Naive thymus-derived CD8-positive, alpha-beta T cell (primary cell): ENCODE measurements around the gene TAF4. TPM values are rescaled to one million over a fixed set of nuclear protein-coding genes. Genes with fewer than 3 reads are reported as not detected.
A peak's percentile ranks its signal among the peaks of the same experiment; 100 is the strongest.

Experiments used
- ATAC-seq, 2 donors: fragments of 150-1000 bp; cut with Tn5 transposase in 1 of 2; sonication (Bioruptor Pico), chemical (Tn5 transposase) in 1 of 2; 1 replicate in 1 of 2; 2 replicates in 1 of 2; pipeline ENCODE4 v1.10.0; 2021; ENCODE audit warnings: mild to moderate bottlenecking in 2 of 2, moderate library complexity in 2 of 2
- POLR2A ChIA-PET: fragments of 350-600 bp; sonication (Branson Sonifier 250); formaldehyde crosslinking; loops from one replicate; lab custom pipeline; 2021; ENCODE audit warnings: antibody characterized with exemption; lab: Charles Lee
- DNase-seq, 10 donors: peaks; one replicate each; pipeline versions ENCODE4 v3.0.0 to v3.0.0-alpha.2; 2020 to 2022
- H3K27ac Mint-ChIP-seq, 10 donors: one replicate each; pipeline ENCODE4 v1.8.0; 2020 to 2022; ENCODE audit warnings: mild to moderate bottlenecking in 10 of 10, mixed read lengths in 10 of 10, moderate library complexity in 4 of 10, inconsistent platforms in 1 of 10
- H3K27me3 Mint-ChIP-seq, 5 donors: one replicate each; pipeline ENCODE4 v1.8.0; 2021 to 2022; ENCODE audit warnings: mixed read lengths in 5 of 5
- H3K36me3 Mint-ChIP-seq, 3 donors: one replicate each; pipeline ENCODE4 v1.8.0; 2020 to 2022; ENCODE audit warnings: mixed read lengths in 3 of 3, mild to moderate bottlenecking in 2 of 3, inconsistent platforms in 1 of 3
- H3K4me1 Mint-ChIP-seq, 4 donors: one replicate each; pipeline ENCODE4 v1.8.0; 2021 to 2022; ENCODE audit warnings: mixed read lengths in 4 of 4
- H3K4me3 Mint-ChIP-seq, 10 donors: one replicate each; pipeline ENCODE4 v1.8.0; 2020 to 2022; ENCODE audit warnings: mild to moderate bottlenecking in 10 of 10, mixed read lengths in 10 of 10, moderate library complexity in 6 of 10, inconsistent platforms in 1 of 10
- H3K9me3 Mint-ChIP-seq, 9 donors: one replicate each; pipeline ENCODE4 v1.8.0; 2020 to 2022; ENCODE audit warnings: mixed read lengths in 9 of 9, mild to moderate bottlenecking in 3 of 9, inconsistent platforms in 1 of 9, moderate library complexity in 1 of 9
- polyA plus RNA-seq, 3 donors: library from polyadenylated mRNA; unstranded; fragments of 300-500 nt; fragmentation: Illumina TruSeq; gene quantifications; one replicate each; pipeline ENCODE4 v1.2.3, GENCODE V29; 2021
- total RNA-seq, 8 experiments: library from RNA in 2 of 8; stranded (reverse) in 2 of 8; gene quantifications; one replicate each; pipeline ENCODE4 v1.2.3 and lab custom pipeline; 2021 to 2026

The TAF4 gene
- total and polyA plus RNA-seq, 5 experiments from 2014 or later, result 0.31 to 41.5 (median 1.6) TPM

- POLR2A ChIA-PET, result no interaction called here
- Mint-ChIP-seq H3K27me3 (peaks cover 0 to 9% (median 6%) of the 10 kb centered on the region in 5 donors), H3K4me3 (no peak overlapping the region), H3K9me3 (no peaks in the 10 kb centered on the region), H3K36me3 (no peaks in the 10 kb centered on the region), H3K27ac (no peak overlapping the region), H3K4me1 (peaks cover 0 to 2% (median 0%) of the 10 kb centered on the region in 4 donors)
- DNase-seq (no peak), ATAC-seq (no peak)
These were observed 129.6 kb downstream of the TAF4 start for GRCh38 chr20:61935926-61936700.

- peaks cover 0 to 2% (median 0%) of the 10 kb centered on the region in 4 donors for H3K4me1 Mint-ChIP-seq
- no peak overlapping the region for H3K4me3 Mint-ChIP-seq
- no peaks in the 10 kb centered on the region for H3K9me3 Mint-ChIP-seq
- ATAC-seq (no peak), DNase-seq (peak in 1 of 10 donors; percentile 45)
- H3K27me3 Mint-ChIP-seq, result peaks cover 0 to 9% (median 6%) of the 10 kb centered on the region in 5 donors
- no peak overlapping the region for H3K27ac Mint-ChIP-seq
- H3K36me3 Mint-ChIP-seq, result no peaks in the 10 kb centered on the region
- POLR2A ChIA-PET, result no interaction called here
These were observed 130.8 kb downstream of the TAF4 start for GRCh38 chr20:61934716-61935530.

- H3K4me3 Mint-ChIP-seq, result no peak overlapping the region
- no peak overlapping the region for H3K27ac Mint-ChIP-seq
- H3K9me3 Mint-ChIP-seq, result no peaks in the 10 kb centered on the region
- no peak for ATAC-seq
- POLR2A ChIA-PET, result no interaction called here
- no peaks in the 10 kb centered on the region for H3K36me3 Mint-ChIP-seq
- DNase-seq, result peak in 1 of 10 donors; percentile 42
- peaks cover 0 to 2% (median 0%) of the 10 kb centered on the region in 4 donors for H3K4me1 Mint-ChIP-seq
- peaks cover 0 to 9% (median 6%) of the 10 kb centered on the region in 5 donors for H3K27me3 Mint-ChIP-seq
These were observed 131.5 kb downstream of the TAF4 start for GRCh38 chr20:61933951-61934715.

GRCh38 chr20:61933481-61933950 lies 132.2 kb downstream of the TAF4 start:
- Mint-ChIP-seq H3K36me3 (no peaks in the 10 kb centered on the region), H3K9me3 (no peaks in the 10 kb centered on the region), H3K4me1 (peaks cover 0 to 2% (median 0%) of the 10 kb centered on the region in 4 donors), H3K27me3 (peaks cover 0 to 9% (median 6%) of the 10 kb centered on the region in 5 donors), H3K27ac (no peak overlapping the region), H3K4me3 (no peak overlapping the region)
- peak in 1 of 10 donors; percentile 52 for DNase-seq
- POLR2A ChIA-PET, result no interaction called here
- ATAC-seq, result no peak

GRCh38 chr20:61932711-61933480 lies 132.8 kb downstream of the TAF4 start:
- no peaks in the 10 kb centered on the region for H3K9me3 Mint-ChIP-seq
- H3K27ac Mint-ChIP-seq, result no peak overlapping the region
- peaks cover 0 to 9% (median 6%) of the 10 kb centered on the region in 5 donors for H3K27me3 Mint-ChIP-seq
- no peak overlapping the region for H3K4me3 Mint-ChIP-seq
- DNase-seq, result peak in 1 of 10 donors; percentile 45
- peaks cover 0 to 2% (median 0%) of the 10 kb centered on the region in 4 donors for H3K4me1 Mint-ChIP-seq
- POLR2A ChIA-PET, result no interaction called here
- ATAC-seq, result no peak
- H3K36me3 Mint-ChIP-seq, result no peaks in the 10 kb centered on the region

- DNase-seq (peak in 1 of 10 donors; percentile 44), ATAC-seq (no peak)
- POLR2A ChIA-PET, result no interaction called here
- Mint-ChIP-seq H3K27me3 (peaks cover 0 to 9% (median 6%) of the 10 kb centered on the region in 5 donors), H3K27ac (no peak overlapping the region), H3K9me3 (no peaks in the 10 kb centered on the region), H3K4me3 (no peak overlapping the region), H3K36me3 (no peaks in the 10 kb centered on the region), H3K4me1 (peaks cover 0 to 2% (median 0%) of the 10 kb centered on the region in 4 donors)
These were observed 133.5 kb downstream of the TAF4 start for GRCh38 chr20:61932199-61932592.

GRCh38 chr20:61931476-61932198 lies 134.0 kb downstream of the TAF4 start:
- ATAC-seq (no peak), DNase-seq (peak in 1 of 10 donors; percentile 58)
- no peaks in the 10 kb centered on the region for H3K9me3 Mint-ChIP-seq
- H3K4me1 Mint-ChIP-seq, result peaks cover 0 to 2% (median 0%) of the 10 kb centered on the region in 4 donors
- no peak overlapping the region for H3K27ac Mint-ChIP-seq
- no peak overlapping the region for H3K4me3 Mint-ChIP-seq
- H3K36me3 Mint-ChIP-seq, result no peaks in the 10 kb centered on the region
- peaks cover 0 to 7% (median 6%) of the 10 kb centered on the region in 5 donors for H3K27me3 Mint-ChIP-seq
- POLR2A ChIA-PET, result no interaction called here

GRCh38 chr20:61930776-61931475 lies 134.8 kb downstream of the TAF4 start:
- Mint-ChIP-seq H3K4me3 (no peak overlapping the region), H3K27ac (no peak overlapping the region), H3K36me3 (no peaks in the 10 kb centered on the region), H3K27me3 (peaks cover 0 to 6% (median 5%) of the 10 kb centered on the region in 5 donors), H3K4me1 (no peaks in the 10 kb centered on the region), H3K9me3 (no peaks in the 10 kb centered on the region)
- DNase-seq (peak in 1 of 10 donors; percentile 55), ATAC-seq (no peak)
- POLR2A ChIA-PET, result no interaction called here

- Mint-ChIP-seq H3K4me3 (no peak overlapping the region), H3K27ac (no peak overlapping the region), H3K36me3 (no peaks in the 10 kb centered on the region), H3K9me3 (no peaks in the 10 kb centered on the region), H3K27me3 (peaks cover 0 to 6% (median 4%) of the 10 kb centered on the region in 5 donors), H3K4me1 (no peaks in the 10 kb centered on the region)
- POLR2A ChIA-PET, result no interaction called here
- DNase-seq (peak in 1 of 10 donors; percentile 38), ATAC-seq (no peak)
These were observed 135.6 kb downstream of the TAF4 start for GRCh38 chr20:61929971-61930666.

- DNase-seq (peak in 1 of 10 donors; percentile 21), ATAC-seq (no peak)
- H3K9me3 Mint-ChIP-seq, result no peaks in the 10 kb centered on the region
- no peaks in the 10 kb centered on the region for H3K4me1 Mint-ChIP-seq
- H3K27ac Mint-ChIP-seq, result no peak overlapping the region
- POLR2A ChIA-PET, result no interaction called here
- no peak overlapping the region for H3K4me3 Mint-ChIP-seq
- no peaks in the 10 kb centered on the region for H3K36me3 Mint-ChIP-seq
- peaks cover 0 to 6% (median 0%) of the 10 kb centered on the region in 5 donors for H3K27me3 Mint-ChIP-seq
These were observed 136.1 kb downstream of the TAF4 start for GRCh38 chr20:61929561-61929960.
